Neural progenitor cell (in vitro differentiated cells): Measurements from ENCODE around the gene RMP24.

Source experiments
- EZH2 ChIP-seq: fragments of 200-600 bp; sonication (generic); IDR thresholded peaks from 2 replicates; pipeline ENCODE4 v1.6.1; 2017; ENCODE audit warnings: antibody characterized with exemption, mild to moderate bottlenecking, moderate library complexity
- EZH2phosphoT487 ChIP-seq: fragments of 200-600 bp; sonication (generic); IDR thresholded peaks from 2 replicates; pipeline ENCODE4 v1.6.1; 2017; ENCODE audit warnings: antibody characterized with exemption
- TF ChIP-seq, protein P1 (sequence below): fragments of 200-600 bp; sonication (generic); IDR thresholded peaks from 2 replicates; pipeline ENCODE4 v1.5.1; 2017; ENCODE audit warnings: antibody characterized with exemption, mild to moderate bottlenecking

DNA sequence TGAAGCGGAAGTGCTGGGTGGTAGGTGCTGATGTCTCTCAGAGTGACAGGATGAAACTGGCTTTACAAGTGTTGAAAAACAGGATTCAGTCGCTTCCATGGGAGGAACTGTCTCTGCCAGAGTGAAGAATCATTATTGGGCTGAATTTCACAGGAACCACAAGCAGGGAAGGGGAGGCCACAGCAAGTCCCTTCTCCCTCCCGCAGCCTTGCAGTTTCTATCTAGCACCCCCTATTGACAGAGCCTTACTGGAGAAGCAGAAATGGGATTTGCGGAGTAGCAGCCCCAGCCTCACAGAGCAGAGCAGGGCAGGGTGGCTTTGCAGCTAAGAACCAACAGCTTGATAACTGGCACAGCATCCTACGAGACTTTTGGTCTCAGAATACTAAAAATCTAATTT is 33.3 kb upstream of the RMP24 start:
- TF ChIP-seq, protein P1, sequence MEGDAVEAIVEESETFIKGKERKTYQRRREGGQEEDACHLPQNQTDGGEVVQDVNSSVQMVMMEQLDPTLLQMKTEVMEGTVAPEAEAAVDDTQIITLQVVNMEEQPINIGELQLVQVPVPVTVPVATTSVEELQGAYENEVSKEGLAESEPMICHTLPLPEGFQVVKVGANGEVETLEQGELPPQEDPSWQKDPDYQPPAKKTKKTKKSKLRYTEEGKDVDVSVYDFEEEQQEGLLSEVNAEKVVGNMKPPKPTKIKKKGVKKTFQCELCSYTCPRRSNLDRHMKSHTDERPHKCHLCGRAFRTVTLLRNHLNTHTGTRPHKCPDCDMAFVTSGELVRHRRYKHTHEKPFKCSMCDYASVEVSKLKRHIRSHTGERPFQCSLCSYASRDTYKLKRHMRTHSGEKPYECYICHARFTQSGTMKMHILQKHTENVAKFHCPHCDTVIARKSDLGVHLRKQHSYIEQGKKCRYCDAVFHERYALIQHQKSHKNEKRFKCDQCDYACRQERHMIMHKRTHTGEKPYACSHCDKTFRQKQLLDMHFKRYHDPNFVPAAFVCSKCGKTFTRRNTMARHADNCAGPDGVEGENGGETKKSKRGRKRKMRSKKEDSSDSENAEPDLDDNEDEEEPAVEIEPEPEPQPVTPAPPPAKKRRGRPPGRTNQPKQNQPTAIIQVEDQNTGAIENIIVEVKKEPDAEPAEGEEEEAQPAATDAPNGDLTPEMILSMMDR: peak; percentile 63
- TF ChIP-seq EZH2 (no peak), EZH2phosphoT487 (no peak)
